GM18498 (cell line): ENCODE measurements around the gene SH3TC1.

Experiments used
- ATAC-seq: cut with Tn5 transposase; IDR thresholded peaks from one replicate; pipeline ENCODE4 v1.9.1; 2021; ENCODE audit warnings: mild to moderate bottlenecking, moderate library complexity; ENCODE audit not compliant: unreplicated experiment

The SH3TC1 gene

DNA sequence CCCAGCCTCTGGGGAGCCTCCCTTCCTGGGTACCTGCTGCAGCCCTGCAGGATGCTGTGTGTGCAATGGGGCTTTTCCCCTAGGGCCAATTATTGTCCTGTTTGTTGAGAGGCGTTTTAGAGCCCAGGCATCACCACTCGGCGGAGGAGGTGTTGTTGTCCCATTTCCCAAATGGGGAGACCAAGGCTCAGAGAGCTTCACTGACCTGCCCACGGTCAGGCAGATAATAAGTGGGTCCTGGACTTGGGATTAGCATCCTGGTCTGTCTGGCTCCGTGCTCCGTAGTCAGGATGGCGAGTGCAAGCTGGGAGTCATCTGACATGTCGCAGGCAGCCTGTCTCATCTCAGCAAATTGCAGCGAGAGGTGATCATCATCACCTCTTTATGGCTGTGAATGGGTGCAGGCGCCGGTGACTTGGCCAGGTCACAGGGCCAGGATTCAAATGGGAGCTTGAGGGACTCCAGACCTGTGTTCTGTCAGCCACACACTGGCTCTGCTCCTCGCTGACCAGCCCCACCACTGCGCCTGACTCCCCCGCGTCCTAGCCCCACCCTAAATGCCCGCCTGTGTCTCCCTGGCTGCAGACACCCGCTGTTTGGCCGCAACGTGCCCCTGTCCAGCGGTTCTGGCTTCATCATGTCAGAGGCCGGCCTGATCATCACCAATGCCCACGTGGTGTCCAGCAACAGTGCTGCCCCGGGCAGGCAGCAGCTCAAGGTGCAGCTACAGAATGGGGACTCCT, 87.1 kb downstream of the SH3TC1 start:
- no peak for ATAC-seq

GRCh38 chr4:8286719-8287342, 87.7 kb downstream of the SH3TC1 start:
- no peak for ATAC-seq

DNA sequence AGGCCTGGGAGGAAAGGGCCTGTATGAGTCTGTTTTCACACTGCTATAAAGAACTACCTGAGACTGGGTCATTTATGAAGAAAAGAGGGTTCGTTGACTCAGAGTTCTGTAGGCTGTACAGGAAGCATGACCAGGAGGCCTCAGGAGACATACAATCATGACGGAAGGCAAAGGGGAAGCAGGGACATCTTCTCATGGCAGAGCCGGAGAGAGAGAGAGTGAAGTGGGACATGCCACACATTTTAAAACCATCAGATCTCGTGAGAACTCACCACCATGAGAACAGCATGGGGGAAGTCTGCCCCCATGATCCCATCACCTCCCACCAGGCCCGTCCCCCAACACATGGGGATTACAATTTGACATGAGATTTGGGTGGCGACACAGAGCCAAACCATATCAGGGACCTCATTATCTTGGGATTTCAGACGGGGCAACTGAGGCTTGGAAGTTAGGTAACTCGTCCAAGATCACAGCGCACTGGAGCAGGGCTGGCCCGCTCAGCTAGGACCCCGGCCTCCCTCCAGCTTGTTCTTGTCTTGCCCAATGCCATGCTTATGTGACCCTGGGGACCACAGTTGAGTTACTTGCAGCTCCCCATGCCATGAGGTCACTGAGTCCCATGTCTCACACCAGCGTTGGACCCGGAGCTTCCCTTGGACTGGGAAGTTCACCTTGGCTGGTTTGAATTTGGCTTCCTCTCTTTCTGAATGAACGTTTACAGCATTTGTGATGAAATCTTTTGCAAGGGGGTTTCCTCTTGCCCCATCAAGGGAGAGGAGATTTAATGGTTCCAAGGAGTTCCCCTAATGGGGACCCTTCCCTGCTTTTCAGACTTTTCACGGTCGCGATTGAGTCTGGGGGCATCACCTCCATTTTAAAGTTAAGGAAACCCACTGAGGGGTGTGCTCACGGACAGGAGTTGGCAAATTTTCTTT, 88.5 kb downstream of the SH3TC1 start:
- no peak for ATAC-seq

DNA sequence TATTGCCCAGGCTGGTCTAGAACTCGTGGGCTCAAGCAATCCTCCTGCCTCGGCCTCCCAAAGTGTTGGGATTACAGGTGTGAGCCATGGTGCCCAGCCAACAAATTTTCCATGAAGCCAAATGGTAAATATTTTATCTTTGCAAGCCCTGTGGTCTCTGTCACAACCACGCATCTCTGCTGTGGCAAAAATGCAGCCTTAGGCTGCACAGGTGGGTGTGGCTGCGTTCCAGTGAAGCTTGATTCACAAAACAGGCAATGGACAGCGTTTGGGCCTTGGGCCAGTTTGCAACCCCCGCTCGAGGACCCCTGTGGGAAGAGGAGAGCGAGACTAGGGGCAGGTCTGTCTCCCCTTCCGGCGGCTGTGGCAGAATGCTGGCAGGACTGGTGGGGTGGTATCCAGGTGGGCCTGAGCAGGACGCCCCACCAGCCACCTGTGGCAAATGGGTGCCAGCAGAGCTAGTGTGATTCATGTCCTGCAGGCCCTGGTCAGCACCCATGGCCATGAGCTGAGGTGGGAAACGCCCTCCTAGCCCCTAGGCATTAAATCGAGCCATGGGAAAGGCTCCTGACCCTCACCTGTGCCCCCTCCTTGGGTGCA, 90.2 kb downstream of the SH3TC1 start:
- ATAC-seq, result no peak

DNA sequence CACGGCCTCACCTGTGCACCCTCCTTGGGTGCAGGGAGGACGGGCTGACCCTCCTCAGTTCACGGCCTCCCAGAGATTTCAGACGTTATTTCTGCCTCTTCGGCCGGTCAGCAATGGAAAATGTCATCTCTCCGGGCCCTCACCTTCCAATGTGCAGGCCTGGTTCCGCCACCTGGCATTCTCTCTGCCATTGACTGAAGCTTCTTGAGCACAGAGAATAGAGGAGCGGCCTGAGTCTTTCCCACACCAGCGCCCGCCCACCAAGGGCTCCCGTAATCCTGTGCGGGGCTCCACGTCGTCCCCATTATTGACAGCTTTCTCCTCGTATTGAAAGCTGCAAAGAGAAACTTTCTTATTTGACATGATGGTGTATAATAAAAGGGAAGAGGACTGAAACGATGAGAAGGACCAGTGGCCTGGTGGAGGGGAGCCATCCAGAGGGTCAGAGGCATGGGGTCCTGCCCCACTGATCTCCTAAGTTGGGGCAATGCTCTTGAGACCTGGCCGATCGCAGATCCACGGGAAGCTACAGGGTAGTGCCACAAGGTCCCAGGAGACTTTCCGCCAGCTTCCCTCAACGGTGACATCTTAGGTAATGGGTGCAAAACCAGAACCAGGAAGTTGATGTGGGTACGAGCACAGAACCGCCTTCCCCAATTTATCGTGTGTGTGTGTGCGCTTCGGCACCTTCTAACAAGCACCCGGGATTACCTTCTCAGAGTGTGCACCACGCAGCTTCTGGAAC, 91.0 kb downstream of the SH3TC1 start:
- no peak for ATAC-seq

- ATAC-seq, result no peak
Observed at GRCh38 chr4:8290701-8290970, 91.5 kb downstream of the SH3TC1 start.
